ENCODE measurements around the gene HPGD.

GRCh38 chr4:174531486-174531885 lies 9.2 kb upstream of the HPGD start:
- TF ChIP-seq EP300 (IDR thresholded peaks at IDR 0.05) (no peak), CTCF (IDR thresholded peaks at IDR 0.05) (no peak)
